ENCODE data around the gene LRCH3.

GRCh38 chr3:197833930-197834715 is 43.1 kb downstream of the LRCH3 start:
- TF ChIP-seq CTCF (IDR thresholded peaks at IDR 0.05; ENCODE audit: low read depth, low read length, poor library complexity, severe bottlenecking) (no peak), EZH2phosphoT487 (IDR thresholded peaks at IDR 0.05; ENCODE audit: borderline replicate concordance, low read length) (no peak)
